Neural cell (in vitro differentiated cells): ENCODE data around the gene BMERB1.

Experiments used
- CTCF ChIP-seq: fragments of 450-650 bp; IDR thresholded peaks from 2 replicates; pipeline ENCODE4 v1.5.1; 2014; ENCODE audit warnings: antibody characterized with exemption, mild to moderate bottlenecking, moderate library complexity; ENCODE audit not compliant: poor library complexity, severe bottlenecking
- EZH2 ChIP-seq: fragments of 200-600, 300-800 bp; shearing (Covaris generic), sonication (generic); IDR thresholded peaks from 2 replicates; pipeline ENCODE4 v1.6.1; 2014; ENCODE audit warnings: antibody characterized with exemption, low read length, borderline replicate concordance, mild to moderate bottlenecking; ENCODE audit not compliant: insufficient read depth, poor library complexity, severe bottlenecking
- POLR2AphosphoS5 ChIP-seq: IDR thresholded peaks from 2 replicates; pipeline ENCODE4 v1.6.1; 2012
- RAD21 ChIP-seq: fragments of 450-650 bp; conservative IDR thresholded peaks from 2 replicates; pipeline ENCODE4 v1.6.1; 2014; ENCODE audit warnings: antibody characterized with exemption, mild to moderate bottlenecking, moderate library complexity
- TAF1 ChIP-seq: IDR thresholded peaks from 2 replicates; pipeline ENCODE4 v1.6.1; 2012; ENCODE audit warnings: low read depth

DNA sequence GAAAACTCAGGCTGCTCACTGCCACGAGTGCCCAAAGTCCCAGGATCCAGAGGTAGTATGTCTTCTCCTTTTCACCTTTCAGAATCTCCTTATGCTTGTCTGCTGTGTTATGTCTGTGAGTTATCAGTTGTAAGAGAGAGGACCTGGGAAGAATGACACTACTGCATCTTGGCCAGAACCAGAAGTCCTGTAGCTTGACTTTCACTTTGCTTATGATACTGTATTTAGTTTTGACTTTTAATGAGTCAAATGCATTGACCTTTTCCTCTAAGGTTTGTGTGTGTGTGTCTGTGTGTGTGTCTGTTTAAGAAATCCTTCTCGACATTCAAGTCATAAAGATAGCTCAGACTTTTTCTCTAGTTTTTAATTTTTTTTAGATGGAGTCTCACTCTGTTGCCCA, 43.4 kb downstream of the BMERB1 start:
- TF ChIP-seq CTCF: no peak
- no peak for TF ChIP-seq TAF1
- no peak for TF ChIP-seq POLR2AphosphoS5
- no peak for TF ChIP-seq EZH2
- no peak for TF ChIP-seq RAD21
